Gastrocnemius medialis (tissue), 4 donors: Measurements from ENCODE around the gene JCAD. TPM values are rescaled to one million over a fixed set of nuclear protein-coding genes. Genes with fewer than 3 reads are reported as not detected.

Experiments
- ATAC-seq, 2 donors: fragments of 150-250 bp; one replicate each; pipeline ENCODE4 v1.9.1; 2016
- DNase-seq, 2 donors: peaks; one replicate each; pipeline ENCODE4 v3.0.0-alpha.2; 2019
- H3K27ac ChIP-seq, 4 donors: fragments of 200-600 bp; sonication (generic); 1 replicate in 1 of 4; 2 replicates in 3 of 4; pipeline ENCODE4 v1.5.1; 2016 to 2018; ENCODE audit warnings: mild to moderate bottlenecking in 2 of 4, moderate library complexity in 1 of 4
- H3K27me3 ChIP-seq, 3 donors: fragments of 200-600 bp; sonication (generic) in 2 of 3; 1 replicate in 1 of 3; 2 replicates in 2 of 3; pipeline versions ENCODE4 v1.5.1 to v1.6.0; 2016 to 2019; ENCODE audit warnings: mild to moderate bottlenecking in 1 of 3, moderate library complexity in 1 of 3
- H3K36me3 ChIP-seq, 2 donors: fragments of 200-600 bp; sonication (generic) in 1 of 2; one replicate each; pipeline ENCODE4 v1.5.1; 2017 to 2018
- H3K4me1 ChIP-seq, 2 donors: fragments of 200-600 bp; sonication (generic) in 1 of 2; one replicate each; pipeline ENCODE4 v1.5.1; 2016 to 2017; ENCODE audit warnings: mild to moderate bottlenecking in 2 of 2
- H3K4me3 ChIP-seq, 4 donors: fragments of 200-600 bp; sonication (generic) in 3 of 4; 1 replicate in 1 of 4; 2 replicates in 3 of 4; pipeline ENCODE4 v1.5.1; 2016 to 2019; ENCODE audit warnings: mild to moderate bottlenecking in 2 of 4
- H3K9me3 ChIP-seq, 3 donors: fragments of 200-600 bp; sonication (generic) in 2 of 3; 1 replicate in 1 of 3; 2 replicates in 2 of 3; pipeline ENCODE4 v1.5.1; 2016 to 2019
- POLR2A ChIP-seq, 2 donors: fragments of 450-650 bp; IDR thresholded peaks; one replicate each; pipeline ENCODE4 v1.6.1; 2017; ENCODE audit warnings: antibody characterized with exemption in 2 of 2, mild to moderate bottlenecking in 2 of 2, moderate library complexity in 2 of 2
- in situ Hi-C, 4 donors: fragments of 200-750 bp; cut with MboI; loops; one replicate each; pipeline versions ENCODE4 v1.15.0 to v1.8.0; 2017; ENCODE audit warnings: low sequenced_read_pairs in 4 of 4
- intact Hi-C: fragments of 100-400 bp; cut with DNase I; formaldehyde crosslinking; loops from one replicate; pipeline ENCODE4 v1.15.1; 2023; ENCODE audit warnings: low total_unique reads
- total RNA-seq, 4 donors: library from RNA; depleted of rRNA; stranded (reverse); fragments of >200 nt; gene quantifications; one replicate each; pipeline versions ENCODE4 v1.1.0 to v1.2.3, GENCODE V29; 2016
- TF ChIP-seq, protein P1 (sequence below), 5 experiments: fragments of 450-650 bp in 3 of 5; fragments of 200-600 bp in 2 of 5; sonication (generic) in 2 of 5; IDR thresholded peaks in 4 of 5; conservative IDR thresholded peaks in 1 of 5; 1 replicate in 4 of 5; 2 replicates in 1 of 5; pipeline ENCODE4 v1.5.1; 2016 to 2019; ENCODE audit warnings: antibody characterized with exemption in 5 of 5, mild to moderate bottlenecking in 3 of 5, moderate library complexity in 3 of 5

The JCAD gene
- total RNA-seq, 4 donors from 2014 or later: 6.0 to 12.1 (median 6.5) TPM

DNA sequence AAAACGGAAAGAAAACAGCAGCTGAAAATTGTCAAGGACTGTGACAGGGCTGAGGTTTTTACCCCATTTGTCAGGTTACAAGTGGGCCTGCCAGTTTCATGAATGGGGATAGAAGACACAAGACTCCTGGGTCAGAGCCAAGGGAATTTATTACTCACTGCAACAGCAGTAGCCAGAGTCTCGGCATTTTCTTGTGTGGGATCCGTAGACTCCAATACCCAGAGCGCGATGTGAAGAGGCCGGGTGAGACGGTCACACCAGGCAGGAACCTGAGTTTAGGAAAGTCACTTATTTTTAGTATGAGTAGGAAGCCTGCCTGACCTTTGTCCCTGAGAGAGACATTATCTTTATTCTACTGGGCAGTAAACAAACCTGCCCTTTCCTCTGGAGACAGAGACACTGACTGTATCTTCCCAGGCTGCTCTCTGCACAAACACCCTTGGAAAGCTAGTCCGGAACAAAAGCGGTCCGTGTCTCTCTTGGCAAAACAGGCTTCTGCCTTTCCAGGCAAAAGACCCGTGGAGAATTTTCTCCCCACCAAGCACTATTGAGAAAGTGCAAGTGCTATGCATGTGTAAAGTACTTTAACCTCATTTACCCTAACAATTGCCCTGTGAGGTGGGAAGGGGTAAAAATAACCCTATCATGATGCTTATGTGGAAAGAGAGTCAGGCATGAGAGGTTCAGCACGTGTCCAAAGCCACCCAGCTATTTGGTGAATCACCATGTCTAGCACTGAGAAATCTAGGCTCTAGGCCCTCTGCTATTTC, 58.4 kb downstream of the JCAD start:
- intact Hi-C loops: loop anchor here (1.0 to 10.0 kb wide), 8 partner anchors 32 to 434 kb away; partner anchors contain the start of gene MAP3K8
- ATAC-seq (peak; percentile 73 to 81), DNase-seq (peak; percentile 73 to 85)
- H3K27me3 ChIP-seq: no peaks in the 10 kb centered on the region
- TF ChIP-seq POLR2A (IDR thresholded peaks at IDR 0.05): peak; percentile 26 to 71
- TF ChIP-seq, protein P1, sequence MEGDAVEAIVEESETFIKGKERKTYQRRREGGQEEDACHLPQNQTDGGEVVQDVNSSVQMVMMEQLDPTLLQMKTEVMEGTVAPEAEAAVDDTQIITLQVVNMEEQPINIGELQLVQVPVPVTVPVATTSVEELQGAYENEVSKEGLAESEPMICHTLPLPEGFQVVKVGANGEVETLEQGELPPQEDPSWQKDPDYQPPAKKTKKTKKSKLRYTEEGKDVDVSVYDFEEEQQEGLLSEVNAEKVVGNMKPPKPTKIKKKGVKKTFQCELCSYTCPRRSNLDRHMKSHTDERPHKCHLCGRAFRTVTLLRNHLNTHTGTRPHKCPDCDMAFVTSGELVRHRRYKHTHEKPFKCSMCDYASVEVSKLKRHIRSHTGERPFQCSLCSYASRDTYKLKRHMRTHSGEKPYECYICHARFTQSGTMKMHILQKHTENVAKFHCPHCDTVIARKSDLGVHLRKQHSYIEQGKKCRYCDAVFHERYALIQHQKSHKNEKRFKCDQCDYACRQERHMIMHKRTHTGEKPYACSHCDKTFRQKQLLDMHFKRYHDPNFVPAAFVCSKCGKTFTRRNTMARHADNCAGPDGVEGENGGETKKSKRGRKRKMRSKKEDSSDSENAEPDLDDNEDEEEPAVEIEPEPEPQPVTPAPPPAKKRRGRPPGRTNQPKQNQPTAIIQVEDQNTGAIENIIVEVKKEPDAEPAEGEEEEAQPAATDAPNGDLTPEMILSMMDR (IDR thresholded peaks at IDR 0.05 in 4 of 5, conservative IDR thresholded peaks at IDR 0.05 in 1 of 5): no peak
- H3K4me1 ChIP-seq: peaks cover 53 to 54% of the 10 kb centered on the region in 2 donors
- H3K9me3 ChIP-seq: no peaks in the 10 kb centered on the region
- peak overlapping the region; percentile 89 to 98 (median 92) for H3K27ac ChIP-seq
- in situ Hi-C loops: loop anchor here in 2 of 4 donors (5.0 to 25.0 kb wide), 3 partner anchors 139 to 236 kb away; no protein-coding TSS in a partner anchor
- no peaks in the 10 kb centered on the region for H3K36me3 ChIP-seq
- peak overlapping the region; percentile 15 to 40 (median 29) for H3K4me3 ChIP-seq

DNA sequence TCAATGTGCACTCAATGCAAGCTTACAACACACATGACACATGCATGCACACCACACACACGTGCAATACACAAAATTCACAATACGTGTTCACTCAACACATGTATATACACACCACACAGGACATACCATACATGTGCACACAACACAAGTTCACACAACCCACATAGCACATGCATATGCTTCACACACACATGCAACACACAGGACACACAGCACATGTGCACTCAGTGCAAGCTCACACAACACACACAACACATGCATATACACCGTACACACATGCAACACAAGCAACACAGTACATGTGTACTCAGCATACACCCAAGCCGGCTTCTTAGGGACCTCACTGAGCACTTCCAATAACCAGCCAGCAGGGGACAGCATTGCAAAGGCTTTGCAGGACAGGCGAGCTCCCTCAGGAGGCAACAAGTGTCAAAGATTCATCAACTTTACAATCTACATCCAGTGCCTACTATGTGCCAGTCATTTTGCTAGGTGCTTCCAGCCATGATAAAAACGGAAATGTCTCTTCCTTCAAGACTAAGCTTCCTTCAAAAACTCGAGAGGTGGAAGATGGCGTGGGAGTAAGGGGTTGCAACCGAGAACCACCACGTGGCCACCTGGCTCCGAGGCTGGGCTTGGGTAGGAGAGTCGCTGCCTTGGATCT, 61.1 kb downstream of the JCAD start:
- in situ Hi-C loops (loop anchor here in 3 of 4 donors (5.0 to 10.0 kb wide), 3 partner anchors 51 to 247 kb away; no protein-coding TSS in a partner anchor), intact Hi-C loops (loop anchor here (1.0 to 5.0 kb wide), 3 partner anchors 25 to 349 kb away; partner anchors contain the start of gene MTPAP)
- Histone ChIP-seq H3K9me3 (no peaks in the 10 kb centered on the region), H3K27ac (peak overlapping the region; percentile 30 to 98 (median 92)), H3K4me3 (no peak overlapping the region), H3K4me1 (peaks cover 60 to 66% of the 10 kb centered on the region in 2 donors), H3K27me3 (no peaks in the 10 kb centered on the region), H3K36me3 (no peaks in the 10 kb centered on the region)
- peak; percentile 74 to 86 for DNase-seq
- peak; percentile 18 to 23 for ATAC-seq
- TF ChIP-seq, protein P1 (IDR thresholded peaks at IDR 0.05 in 4 of 5, conservative IDR thresholded peaks at IDR 0.05 in 1 of 5): peak; percentile 96 to 99 (median 98)
- no peak for TF ChIP-seq POLR2A (IDR thresholded peaks at IDR 0.05)

GRCh38 chr10:29994811-29995210, 64.6 kb downstream of the JCAD start:
- Histone ChIP-seq H3K36me3 (no peaks in the 10 kb centered on the region), H3K4me3 (no peak overlapping the region), H3K4me1 (peaks cover 35 to 38% of the 10 kb centered on the region in 2 donors), H3K27ac (peak overlapping the region in 3 of 4 donors; percentile 25 to 98 (median 27)), H3K27me3 (no peaks in the 10 kb centered on the region), H3K9me3 (no peaks in the 10 kb centered on the region)
- TF ChIP-seq POLR2A (IDR thresholded peaks at IDR 0.05): no peak
- TF ChIP-seq, protein P1 (IDR thresholded peaks at IDR 0.05 in 4 of 5, conservative IDR thresholded peaks at IDR 0.05 in 1 of 5): no peak
- DNase-seq: no peak
- ATAC-seq: no peak
- in situ Hi-C loops: loop anchor here in 3 of 4 donors (5.0 to 10.0 kb wide), 3 partner anchors 48 to 250 kb away; no protein-coding TSS in a partner anchor
- intact Hi-C loops: loop anchor here (5.0 kb wide), 1 partner anchor 352 kb away; the partner anchor contains the start of gene MTPAP

- intact Hi-C loops (no loop called here), in situ Hi-C loops (loop anchor here in 2 of 4 donors (10.0 kb wide), 2 partner anchors 241 to 251 kb away; no protein-coding TSS in a partner anchor)
- no peak overlapping the region for H3K27ac ChIP-seq
Observed at GRCh38 chr10:29993319-29993915, 66.0 kb downstream of the JCAD start.

More at GRCh38 chr10:29993319-29993915, 66.0 kb downstream of the JCAD start:
- no peak for DNase-seq
- Histone ChIP-seq H3K4me1 (peaks cover 21 to 28% of the 10 kb centered on the region in 2 donors), H3K27me3 (no peaks in the 10 kb centered on the region), H3K4me3 (no peak overlapping the region), H3K9me3 (no peaks in the 10 kb centered on the region), H3K36me3 (no peaks in the 10 kb centered on the region)
- no peak for ATAC-seq
- no peak for TF ChIP-seq POLR2A (IDR thresholded peaks at IDR 0.05)
- TF ChIP-seq, protein P1 (IDR thresholded peaks at IDR 0.05 in 4 of 5, conservative IDR thresholded peaks at IDR 0.05 in 1 of 5): no peak
